ENCODE data around the gene MYO5B.

Gene MYO5B

DNA sequence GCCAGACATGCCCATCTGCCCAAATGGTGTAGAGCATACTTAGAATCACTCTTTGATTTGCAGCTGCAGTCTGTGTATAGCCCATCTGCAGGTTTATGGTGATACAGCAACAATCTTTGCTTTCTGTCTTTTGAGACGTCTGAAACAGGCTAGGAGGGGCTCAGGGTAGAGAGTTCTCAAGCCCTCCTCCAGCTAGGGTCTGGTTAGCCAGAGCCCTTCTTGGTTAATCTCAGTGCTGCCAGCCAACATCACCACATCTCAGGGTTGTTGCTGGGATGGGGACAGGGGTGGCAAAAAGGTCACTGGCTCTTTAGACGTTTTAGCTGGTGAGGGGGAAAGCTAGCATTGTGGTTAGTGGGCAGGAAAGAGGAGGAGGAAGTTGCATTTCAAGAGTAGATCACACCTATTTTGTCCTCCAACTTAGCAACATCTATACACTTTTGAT, 245.0 kb downstream of the MYO5B start:
- DNase-seq (ENCODE audit: low spot score), result peak; percentile 10
- peak overlapping the region; percentile 46 for H3K27ac Mint-ChIP-seq

DNA sequence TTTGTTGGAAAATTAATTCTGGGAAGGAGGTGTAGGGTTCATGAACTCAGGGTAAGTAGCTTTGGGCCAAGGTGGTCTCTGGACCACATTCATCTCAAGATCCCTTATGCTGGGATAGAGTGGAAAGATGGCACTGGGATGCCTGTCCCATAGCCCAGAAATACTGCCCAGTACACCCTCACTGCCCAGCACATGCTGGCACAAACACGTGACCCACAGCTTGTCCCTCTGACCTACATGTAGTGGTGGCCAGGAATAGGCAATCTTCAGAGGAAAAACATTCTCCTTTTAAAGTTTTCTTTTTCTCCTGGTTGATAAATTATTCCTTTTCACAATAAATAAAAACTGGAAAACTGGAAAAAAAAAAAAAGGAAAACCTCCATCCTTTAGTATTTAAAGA, 246.0 kb downstream of the MYO5B start:
- H3K36me3 Mint-ChIP-seq (ENCODE audit: low read depth), result no peaks in the 10 kb centered on the region
- no peak overlapping the region for H3K27ac Mint-ChIP-seq
- peaks cover 21% of the 10 kb centered on the region for H3K27me3 Mint-ChIP-seq (ENCODE audit: low read depth)
- H3K9me3 Mint-ChIP-seq, result no peaks in the 10 kb centered on the region
- H3K4me1 Mint-ChIP-seq (ENCODE audit: low read depth), result peaks cover 17% of the 10 kb centered on the region
- no peak overlapping the region for H3K4me3 Mint-ChIP-seq
- DNase-seq (ENCODE audit: low spot score), result no peak

More for the DNA sequence above, 245.0 kb downstream of the MYO5B start:
- Mint-ChIP-seq H3K4me3 (peak overlapping the region; percentile 64), H3K27me3 (ENCODE audit: low read depth) (peaks cover 16% of the 10 kb centered on the region), H3K4me1 (ENCODE audit: low read depth) (peaks cover 13% of the 10 kb centered on the region), H3K36me3 (ENCODE audit: low read depth) (no peaks in the 10 kb centered on the region), H3K9me3 (no peaks in the 10 kb centered on the region)

DNA sequence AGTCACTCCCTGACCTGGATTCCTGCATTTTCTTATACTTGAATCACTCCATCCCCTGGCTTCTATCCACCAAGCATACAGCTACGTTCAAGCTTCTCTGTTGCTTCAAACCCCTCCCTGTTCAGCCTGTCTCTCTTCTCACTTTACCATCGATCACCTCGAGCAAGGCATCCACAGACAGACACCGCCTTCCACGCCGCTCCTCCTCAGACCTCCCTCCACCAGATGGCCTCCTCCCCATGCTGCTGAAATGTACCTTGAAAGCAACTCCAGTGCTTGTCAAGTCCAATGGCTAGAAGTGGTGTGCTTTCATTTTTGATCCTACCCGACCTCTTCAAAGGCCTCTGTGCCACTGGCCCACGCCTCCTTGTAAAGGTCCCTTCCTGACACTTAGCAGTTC, 250.3 kb downstream of the MYO5B start:
- Mint-ChIP-seq H3K4me3 (no peak overlapping the region), H3K27me3 (ENCODE audit: low read depth) (peaks cover 10% of the 10 kb centered on the region), H3K4me1 (ENCODE audit: low read depth) (peaks cover 4% of the 10 kb centered on the region), H3K27ac (no peak overlapping the region), H3K36me3 (ENCODE audit: low read depth) (no peaks in the 10 kb centered on the region), H3K9me3 (no peaks in the 10 kb centered on the region)
- no peak for DNase-seq (ENCODE audit: low spot score)

DNA sequence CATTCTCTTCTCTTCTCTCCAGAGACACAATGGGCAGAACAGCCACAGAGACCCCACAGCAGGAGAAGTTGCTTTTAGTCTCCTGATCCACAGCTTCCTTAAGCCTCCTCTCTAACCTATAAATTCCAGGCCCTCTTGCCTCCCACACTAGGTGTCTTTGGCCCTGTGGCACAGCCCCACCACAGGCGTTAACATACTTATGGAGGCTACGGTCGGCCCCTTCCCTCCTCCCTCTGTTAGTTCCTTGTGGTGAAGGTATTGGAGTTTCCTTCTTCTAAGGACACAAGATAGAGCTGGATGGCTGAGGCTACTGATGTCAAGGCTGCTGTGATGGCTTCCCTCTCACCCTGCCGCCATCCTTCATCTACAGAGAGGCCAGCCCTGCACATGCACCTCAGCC, 258.1 kb downstream of the MYO5B start:
- DNase-seq (ENCODE audit: low spot score), result no peak
- H3K4me1 Mint-ChIP-seq (ENCODE audit: low read depth), result peaks cover 6% of the 10 kb centered on the region
- H3K9me3 Mint-ChIP-seq, result no peaks in the 10 kb centered on the region
- no peak overlapping the region for H3K27ac Mint-ChIP-seq
- H3K36me3 Mint-ChIP-seq (ENCODE audit: low read depth), result no peaks in the 10 kb centered on the region
- H3K4me3 Mint-ChIP-seq, result no peak overlapping the region
- no peaks in the 10 kb centered on the region for H3K27me3 Mint-ChIP-seq (ENCODE audit: low read depth)

DNA sequence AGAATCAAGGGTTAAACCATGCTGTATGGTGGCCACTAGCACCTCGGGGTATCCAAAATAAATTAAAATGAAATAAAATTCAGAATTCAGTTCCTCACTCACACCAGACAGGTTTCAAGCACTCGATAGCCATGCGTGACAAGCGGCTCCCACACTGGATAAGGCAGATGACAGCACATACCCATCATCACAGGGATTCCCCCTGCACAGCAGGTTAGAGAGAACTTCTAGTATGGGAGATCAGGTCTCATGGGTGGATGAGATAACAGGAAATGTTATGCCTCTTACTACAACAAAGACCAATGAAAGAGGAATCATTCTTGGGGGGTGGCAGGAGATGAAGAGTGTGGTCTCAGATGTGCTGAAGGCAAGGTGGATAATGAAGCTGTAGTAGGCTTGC, 259.7 kb downstream of the MYO5B start:
- no peaks in the 10 kb centered on the region for H3K9me3 Mint-ChIP-seq
- H3K36me3 Mint-ChIP-seq (ENCODE audit: low read depth), result no peaks in the 10 kb centered on the region
- no peak overlapping the region for H3K4me3 Mint-ChIP-seq
- no peak overlapping the region for H3K27ac Mint-ChIP-seq
- peaks cover 6% of the 10 kb centered on the region for H3K4me1 Mint-ChIP-seq (ENCODE audit: low read depth)
- H3K27me3 Mint-ChIP-seq (ENCODE audit: low read depth), result peaks cover 4% of the 10 kb centered on the region
- DNase-seq (ENCODE audit: low spot score), result no peak

DNA sequence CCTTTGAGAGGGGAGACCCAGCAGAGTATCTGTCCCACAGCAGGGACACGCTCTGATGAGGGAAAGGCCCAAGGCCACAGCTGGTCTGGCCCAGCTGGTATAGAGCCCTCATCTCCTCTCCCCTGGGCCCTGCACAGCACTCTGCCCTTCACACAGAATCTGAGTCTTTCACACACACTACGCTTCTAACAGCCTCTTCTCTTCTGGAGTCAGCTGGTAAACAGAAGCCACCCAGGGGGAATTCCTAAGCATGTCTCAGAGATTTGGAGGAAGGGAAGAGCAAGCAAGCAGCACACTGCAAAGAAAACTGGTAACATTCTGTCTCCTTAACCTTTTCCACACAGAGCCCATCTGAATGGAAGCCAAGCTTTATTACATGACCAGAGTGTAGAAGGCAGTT, 260.5 kb downstream of the MYO5B start:
- Mint-ChIP-seq H3K9me3 (no peaks in the 10 kb centered on the region), H3K4me3 (no peak overlapping the region), H3K36me3 (ENCODE audit: low read depth) (no peaks in the 10 kb centered on the region), H3K27me3 (ENCODE audit: low read depth) (peaks cover 7% of the 10 kb centered on the region), H3K27ac (no peak overlapping the region), H3K4me1 (ENCODE audit: low read depth) (peaks cover 6% of the 10 kb centered on the region)
- no peak for DNase-seq (ENCODE audit: low spot score)

DNA sequence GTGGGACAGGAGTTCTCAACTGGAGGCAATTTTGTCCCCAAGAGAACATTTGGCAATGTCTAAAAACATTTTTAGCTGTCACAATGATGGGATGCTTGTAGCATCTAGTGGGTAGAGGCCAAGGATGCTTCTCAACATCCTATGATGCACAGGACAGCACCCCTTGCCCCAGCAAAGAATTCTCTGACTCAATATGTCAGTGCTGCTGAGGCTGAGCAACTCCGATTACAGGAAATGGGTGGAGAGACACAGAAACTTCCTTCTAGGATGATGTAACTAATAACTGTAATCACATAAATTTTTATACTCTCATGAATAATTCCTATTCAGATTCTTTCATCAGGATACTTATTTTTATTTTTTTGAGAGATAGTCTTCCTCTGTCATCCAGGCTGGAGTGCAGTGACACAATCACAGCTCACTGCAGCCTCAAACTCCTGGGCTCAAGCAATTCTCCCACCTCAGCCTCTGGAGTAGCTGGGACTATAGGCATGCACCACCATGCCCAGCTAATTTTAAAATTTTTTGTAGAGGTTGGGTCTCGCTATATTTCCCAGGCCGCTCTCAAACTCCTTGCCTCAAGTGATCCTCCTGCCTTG, 261.3 kb downstream of the MYO5B start:
- no peak overlapping the region for H3K27ac Mint-ChIP-seq
- H3K9me3 Mint-ChIP-seq, result no peaks in the 10 kb centered on the region
- no peaks in the 10 kb centered on the region for H3K36me3 Mint-ChIP-seq (ENCODE audit: low read depth)
- H3K4me3 Mint-ChIP-seq, result no peak overlapping the region
- peaks cover 8% of the 10 kb centered on the region for H3K27me3 Mint-ChIP-seq (ENCODE audit: low read depth)
- DNase-seq (ENCODE audit: low spot score), result no peak
- H3K4me1 Mint-ChIP-seq (ENCODE audit: low read depth), result peaks cover 6% of the 10 kb centered on the region

DNA sequence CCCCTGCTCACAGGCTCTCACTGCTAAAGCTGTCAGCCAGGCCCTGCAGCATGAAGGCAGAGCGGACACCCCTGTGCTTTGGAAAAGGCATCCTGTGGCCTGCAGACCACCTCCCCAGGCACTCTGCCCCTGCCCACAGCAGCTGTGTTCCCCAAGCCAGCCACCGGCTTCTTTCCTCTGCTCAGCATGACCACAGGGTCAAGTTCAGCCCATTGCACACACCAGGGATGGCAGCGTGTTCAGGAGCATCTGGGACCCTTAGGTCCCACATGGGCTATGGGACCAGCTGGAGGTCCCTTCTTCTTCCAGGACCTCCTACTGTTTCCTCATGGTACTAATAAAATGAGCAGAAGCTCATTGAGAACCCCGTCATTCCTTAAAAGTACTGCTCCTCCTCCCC, 263.2 kb downstream of the MYO5B start:
- Mint-ChIP-seq H3K4me3 (no peak overlapping the region), H3K4me1 (ENCODE audit: low read depth) (peaks cover 6% of the 10 kb centered on the region), H3K27me3 (ENCODE audit: low read depth) (peaks cover 24% of the 10 kb centered on the region), H3K36me3 (ENCODE audit: low read depth) (no peaks in the 10 kb centered on the region), H3K27ac (no peak overlapping the region), H3K9me3 (no peaks in the 10 kb centered on the region)
- no peak for DNase-seq (ENCODE audit: low spot score)

DNA sequence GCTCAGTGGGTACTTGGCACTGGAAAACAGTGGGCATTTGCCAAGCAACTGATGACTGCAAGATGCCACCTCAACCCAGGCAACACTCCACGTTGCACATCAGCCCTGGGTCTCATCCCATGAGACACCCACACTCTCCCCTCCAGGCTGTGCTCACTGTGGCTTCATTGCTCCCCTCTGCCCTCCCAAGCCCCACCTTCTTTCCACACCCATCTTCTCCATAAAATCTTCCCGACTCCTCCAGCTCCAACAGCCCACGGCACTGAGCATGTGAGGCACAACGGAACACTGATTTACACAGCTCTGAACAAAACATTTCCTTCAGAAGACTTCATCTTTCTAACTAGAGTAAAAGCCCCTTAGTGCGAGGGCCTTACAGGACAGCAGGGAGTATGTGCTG, 263.8 kb downstream of the MYO5B start:
- Mint-ChIP-seq H3K4me1 (ENCODE audit: low read depth) (peaks cover 6% of the 10 kb centered on the region), H3K9me3 (no peaks in the 10 kb centered on the region), H3K36me3 (ENCODE audit: low read depth) (no peaks in the 10 kb centered on the region), H3K27me3 (ENCODE audit: low read depth) (peaks cover 24% of the 10 kb centered on the region), H3K27ac (no peak overlapping the region), H3K4me3 (no peak overlapping the region)
- no peak for DNase-seq (ENCODE audit: low spot score)

DNA sequence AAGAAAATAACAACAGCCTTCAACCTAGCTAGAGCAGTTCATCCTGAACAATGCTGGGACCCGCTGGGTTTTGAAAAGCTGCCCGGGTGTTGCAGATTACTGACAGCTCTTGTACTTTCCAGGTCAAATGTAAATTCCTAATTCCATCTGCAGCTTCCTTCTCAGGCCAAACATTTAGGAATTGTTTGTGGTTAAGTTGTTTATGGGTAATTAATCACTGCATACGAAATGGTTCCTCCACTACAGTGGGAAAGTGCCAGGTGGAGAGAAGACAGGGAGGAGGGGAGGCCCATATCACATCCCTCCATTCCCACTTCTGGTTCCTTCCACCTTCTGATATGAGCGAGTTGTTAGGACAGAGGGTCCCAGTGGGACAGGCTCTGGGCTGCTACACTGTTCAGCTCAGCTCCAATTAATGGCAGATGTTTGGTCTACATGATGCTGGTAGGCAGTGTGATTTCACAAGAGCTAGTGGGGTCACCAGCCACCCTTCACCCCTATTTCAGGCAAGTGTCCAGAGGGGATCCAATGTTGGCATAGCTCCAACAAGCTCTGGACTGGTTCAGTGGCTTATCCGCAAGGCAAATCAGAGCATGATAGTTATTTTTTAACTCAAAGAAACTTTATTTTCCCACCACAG, 268.7 kb downstream of the MYO5B start:
- Mint-ChIP-seq H3K4me3 (no peak overlapping the region), H3K27ac (no peak overlapping the region), H3K36me3 (ENCODE audit: low read depth) (no peaks in the 10 kb centered on the region), H3K27me3 (ENCODE audit: low read depth) (peaks cover 46% of the 10 kb centered on the region), H3K4me1 (ENCODE audit: low read depth) (no peaks in the 10 kb centered on the region), H3K9me3 (no peaks in the 10 kb centered on the region)
- no peak for DNase-seq (ENCODE audit: low spot score)

DNA sequence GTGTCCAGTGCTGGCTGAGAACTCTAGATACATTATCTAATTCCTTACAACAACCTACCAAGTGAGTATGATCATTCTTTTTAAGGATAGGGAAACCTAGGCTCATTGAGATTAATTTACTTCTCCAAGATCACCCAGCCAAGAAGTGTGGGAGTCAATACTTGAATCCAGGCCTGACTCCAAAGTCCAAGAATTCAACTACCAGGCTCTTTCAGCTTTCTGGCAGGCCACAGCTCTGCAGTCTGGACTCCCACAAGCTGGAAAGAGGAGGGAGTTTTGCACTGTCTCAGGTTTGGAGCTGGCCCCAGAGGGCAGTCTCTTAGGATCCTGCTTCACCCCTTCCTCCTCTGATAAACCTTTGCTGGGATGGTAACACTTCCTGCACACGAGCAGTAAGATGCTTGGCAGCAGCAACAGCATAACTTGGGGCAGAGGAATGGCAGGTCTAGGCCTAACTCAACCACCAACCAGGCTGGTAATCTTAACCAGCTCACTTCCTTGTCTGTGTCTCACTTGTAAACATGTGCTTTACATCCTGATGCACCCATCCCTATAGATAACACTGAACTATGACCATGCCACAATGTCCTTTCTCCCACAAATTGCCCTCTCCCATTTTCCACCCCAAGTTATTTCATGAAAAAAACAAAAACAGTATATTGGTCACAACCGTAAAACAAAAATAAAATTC, 270.5 kb downstream of the MYO5B start:
- no peaks in the 10 kb centered on the region for H3K9me3 Mint-ChIP-seq
- H3K36me3 Mint-ChIP-seq (ENCODE audit: low read depth), result no peaks in the 10 kb centered on the region
- H3K4me3 Mint-ChIP-seq, result no peak overlapping the region
- no peaks in the 10 kb centered on the region for H3K4me1 Mint-ChIP-seq (ENCODE audit: low read depth)
- DNase-seq (ENCODE audit: low spot score), result no peak
- H3K27ac Mint-ChIP-seq, result no peak overlapping the region
- H3K27me3 Mint-ChIP-seq (ENCODE audit: low read depth), result peaks cover 57% of the 10 kb centered on the region

DNA sequence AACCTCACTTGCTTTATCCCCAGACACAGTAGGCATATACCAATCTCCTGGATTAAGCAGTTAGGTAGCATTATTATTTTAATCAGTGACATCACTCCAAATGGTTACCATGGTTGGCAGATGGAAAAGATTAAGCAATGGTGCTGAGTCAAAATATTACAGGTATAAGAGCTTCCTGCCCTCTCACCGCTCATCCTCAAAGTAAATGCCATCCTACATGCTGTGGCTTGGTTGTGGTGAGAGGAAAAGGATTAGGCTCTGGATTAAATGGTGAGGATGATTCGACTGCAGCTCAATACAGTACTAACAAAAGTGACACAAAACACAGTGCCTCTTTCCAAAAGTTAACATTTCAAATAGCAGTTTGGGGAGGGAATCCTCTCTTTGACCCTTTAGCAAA, 272.7 kb downstream of the MYO5B start:
- Mint-ChIP-seq H3K27ac (no peak overlapping the region), H3K27me3 (ENCODE audit: low read depth) (peaks cover 50% of the 10 kb centered on the region), H3K9me3 (no peaks in the 10 kb centered on the region), H3K4me1 (ENCODE audit: low read depth) (no peaks in the 10 kb centered on the region), H3K36me3 (ENCODE audit: low read depth) (no peaks in the 10 kb centered on the region), H3K4me3 (no peak overlapping the region)
- no peak for DNase-seq (ENCODE audit: low spot score)

DNA sequence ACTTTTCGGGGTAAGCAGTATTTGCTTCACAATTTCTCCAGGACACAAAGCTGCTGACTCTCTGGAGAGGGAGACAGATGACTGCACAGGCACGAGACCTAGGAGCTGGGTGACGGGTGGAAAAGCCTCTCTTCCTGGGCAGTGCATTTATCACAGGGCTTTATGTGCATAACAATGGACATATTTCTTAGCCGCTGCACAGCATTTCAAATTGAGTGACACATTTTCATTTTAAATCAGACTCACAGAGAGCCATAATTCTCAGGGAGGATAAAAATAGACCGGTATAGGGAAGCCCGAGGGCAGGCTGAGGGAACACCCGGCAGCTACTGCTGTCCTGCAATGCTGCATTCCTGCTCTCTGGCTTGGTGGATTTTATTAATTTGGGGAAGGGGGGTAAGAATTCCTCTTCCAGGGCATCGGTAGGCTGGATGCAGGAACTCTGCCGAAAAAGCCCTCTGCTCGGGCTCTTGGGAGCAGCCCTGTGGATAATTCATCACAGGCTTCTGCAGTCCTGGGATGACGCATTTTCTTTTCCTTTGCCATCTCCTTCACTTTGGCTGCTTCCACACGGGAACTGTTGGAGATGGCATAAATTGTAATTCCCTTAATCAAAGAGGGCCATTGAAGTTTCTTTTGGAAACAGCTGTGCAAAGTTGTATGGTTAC, 273.5 kb downstream of the MYO5B start:
- no peaks in the 10 kb centered on the region for H3K36me3 Mint-ChIP-seq (ENCODE audit: low read depth)
- DNase-seq (ENCODE audit: low spot score), result no peak
- H3K27ac Mint-ChIP-seq, result no peak overlapping the region
- H3K9me3 Mint-ChIP-seq, result no peaks in the 10 kb centered on the region
- peaks cover 48% of the 10 kb centered on the region for H3K27me3 Mint-ChIP-seq (ENCODE audit: low read depth)
- no peak overlapping the region for H3K4me3 Mint-ChIP-seq
- no peaks in the 10 kb centered on the region for H3K4me1 Mint-ChIP-seq (ENCODE audit: low read depth)

DNA sequence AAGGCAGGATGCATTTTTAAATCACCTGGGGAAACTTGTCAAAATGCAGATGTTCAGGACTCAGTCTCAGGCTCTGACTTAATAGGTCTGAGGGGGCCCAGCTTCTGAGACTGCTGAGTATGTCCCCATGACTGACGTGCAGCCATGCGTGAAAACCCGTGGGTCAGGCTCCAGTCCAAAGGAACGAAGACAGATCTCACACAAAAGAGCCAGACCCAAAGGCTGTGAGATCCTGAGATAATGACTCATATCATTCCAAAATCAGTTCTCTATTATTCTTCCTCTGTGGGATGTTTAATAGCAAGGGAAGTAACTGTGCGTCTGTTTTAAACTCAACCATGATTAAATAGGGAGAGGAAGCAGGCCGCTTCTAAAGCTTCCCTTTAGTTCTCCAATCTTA, 274.2 kb downstream of the MYO5B start:
- no peak overlapping the region for H3K4me3 Mint-ChIP-seq
- peaks cover 48% of the 10 kb centered on the region for H3K27me3 Mint-ChIP-seq (ENCODE audit: low read depth)

More for the DNA sequence above, 274.2 kb downstream of the MYO5B start:
- Mint-ChIP-seq H3K36me3 (ENCODE audit: low read depth) (no peaks in the 10 kb centered on the region), H3K27ac (no peak overlapping the region), H3K9me3 (no peaks in the 10 kb centered on the region), H3K4me1 (ENCODE audit: low read depth) (no peaks in the 10 kb centered on the region)
- no peak for DNase-seq (ENCODE audit: low spot score)
